H9 (cell line): ENCODE results near the gene ALG11. TPM values are rescaled to one million over a fixed set of nuclear protein-coding genes. Genes with fewer than 3 reads are reported as not detected.

Source experiments
- DNase-seq: peaks from one replicate; pipeline ENCODE4 v3.0.0-alpha.2; 2017
- H2AFZ ChIP-seq: one replicate; pipeline ENCODE4 v1.6.1; 2013; ENCODE audit warnings: mild to moderate bottlenecking, low read length, control low read depth, moderate library complexity
- H2AK5ac ChIP-seq: 2 replicates; pipeline ENCODE4 v1.6.1; 2013; ENCODE audit warnings: low read length, control low read depth, mixed read lengths; ENCODE audit not compliant: insufficient read length
- H2BK120ac ChIP-seq: one replicate; pipeline ENCODE4 v1.6.1; 2013; ENCODE audit warnings: low read depth, mild to moderate bottlenecking, low read length, control low read depth, inconsistent platforms; ENCODE audit not compliant: poor library complexity, severe bottlenecking
- H2BK12ac ChIP-seq: 2 replicates; pipeline ENCODE4 v1.6.1; 2013; ENCODE audit warnings: low read length, control low read depth, mixed read lengths, low read depth; ENCODE audit not compliant: insufficient read length
- H2BK15ac ChIP-seq: 2 replicates; pipeline ENCODE4 v1.6.1; 2013; ENCODE audit warnings: low read depth, low read length, control low read depth
- H2BK20ac ChIP-seq: one replicate; pipeline ENCODE4 v1.6.1; 2013; ENCODE audit warnings: low read depth, mild to moderate bottlenecking, low read length, control low read depth, inconsistent platforms; ENCODE audit not compliant: poor library complexity, severe bottlenecking
- H2BK5ac ChIP-seq: 2 replicates; pipeline ENCODE4 v1.6.1; 2013; ENCODE audit warnings: low read length, control low read depth, mixed read lengths; ENCODE audit not compliant: insufficient read length
- H3K14ac ChIP-seq: 2 replicates; pipeline ENCODE4 v1.6.1; 2013; ENCODE audit warnings: low read length, control low read depth; ENCODE audit not compliant: insufficient read depth
- H3K18ac ChIP-seq: 2 replicates; pipeline ENCODE4 v1.6.1; 2013; ENCODE audit warnings: low read depth, mild to moderate bottlenecking, mixed read lengths, low read length, control low read depth; ENCODE audit not compliant: insufficient read length
- H3K23ac ChIP-seq: 2 replicates; pipeline ENCODE4 v1.6.1; 2013; ENCODE audit warnings: low read length, control low read depth, mixed read lengths, low read depth; ENCODE audit not compliant: insufficient read length
- H3K23me2 ChIP-seq: 2 replicates; pipeline ENCODE4 v1.6.1; 2013; ENCODE audit warnings: low read depth, mild to moderate bottlenecking, mixed read lengths, low read length, control low read depth; ENCODE audit not compliant: insufficient read length, poor library complexity, severe bottlenecking
- H3K27ac ChIP-seq: 2 replicates; pipeline ENCODE4 v1.5.1; 2013; ENCODE audit warnings: low read length, control low read depth, mixed read lengths, low read depth; ENCODE audit not compliant: insufficient read length
- H3K27me3 ChIP-seq: 2 replicates; pipeline ENCODE4 v1.6.1; 2013; ENCODE audit warnings: low read length, control low read depth, inconsistent platforms; ENCODE audit not compliant: insufficient read depth
- H3K4ac ChIP-seq: 2 replicates; pipeline ENCODE4 v1.6.1; 2013; ENCODE audit warnings: low read depth, mild to moderate bottlenecking, control low read depth, inconsistent platforms, low read length, moderate library complexity
- H3K4me1 ChIP-seq: 2 replicates; pipeline ENCODE4 v1.6.1; 2013; ENCODE audit warnings: low read length, control low read depth, inconsistent platforms; ENCODE audit not compliant: insufficient read depth
- H3K4me2 ChIP-seq: 2 replicates; pipeline ENCODE4 v1.6.1; 2013; ENCODE audit warnings: low read length, control low read depth, mixed read lengths; ENCODE audit not compliant: insufficient read length, insufficient read depth
- H3K56ac ChIP-seq: 2 replicates; pipeline ENCODE4 v1.6.1; 2013; ENCODE audit warnings: low read depth, mild to moderate bottlenecking, mixed read lengths, low read length, control low read depth; ENCODE audit not compliant: insufficient read length
- H3K79me1 ChIP-seq: 2 replicates; pipeline ENCODE4 v1.6.1; 2013; ENCODE audit warnings: low read depth, mild to moderate bottlenecking, moderate library complexity, low read length, control low read depth, inconsistent platforms; ENCODE audit not compliant: insufficient read depth, poor library complexity, severe bottlenecking
- H3K79me2 ChIP-seq: 2 replicates; pipeline ENCODE4 v1.6.1; 2013; ENCODE audit warnings: low read length, control low read depth, inconsistent platforms; ENCODE audit not compliant: insufficient read depth
- H3K9ac ChIP-seq: 2 replicates; pipeline ENCODE4 v1.6.1; 2013; ENCODE audit warnings: low read length, control low read depth, mixed read lengths; ENCODE audit not compliant: insufficient read length; ENCODE audit errors: extremely low read depth
- H3K9me3 ChIP-seq: one replicate; pipeline ENCODE4 v1.6.1; 2013; ENCODE audit warnings: low read depth, low read length, inconsistent platforms; ENCODE audit not compliant: control insufficient read depth
- H3T11ph ChIP-seq: one replicate; pipeline ENCODE4 v1.6.1; 2013; ENCODE audit warnings: mild to moderate bottlenecking, low read length, control low read depth, inconsistent platforms
- H4K20me1 ChIP-seq: one replicate; pipeline ENCODE4 v1.6.1; 2013; ENCODE audit not compliant: control insufficient read depth, insufficient read length, insufficient read depth
- H4K5ac ChIP-seq: 2 replicates; pipeline ENCODE4 v1.6.1; 2013; ENCODE audit warnings: low read depth, mild to moderate bottlenecking, mixed read lengths, low read length, control low read depth; ENCODE audit not compliant: insufficient read length
- H4K8ac ChIP-seq: replicated peaks from 2 replicates; pipeline ENCODE4 v1.6.1; 2013; ENCODE audit warnings: low read length, control low read depth, mixed read lengths, low read depth; ENCODE audit not compliant: insufficient read length
- H4K91ac ChIP-seq: 2 replicates; pipeline ENCODE4 v1.6.1; 2013; ENCODE audit warnings: low read depth, mild to moderate bottlenecking, moderate library complexity, mixed read lengths, low read length, control low read depth; ENCODE audit not compliant: insufficient read length
- H3K27ac Mint-ChIP-seq, 3 experiments: 2 replicates in 2 of 3; 3 replicates in 1 of 3; pipeline ENCODE4 v1.8.0; 2020 to 2021; ENCODE audit warnings: mixed read lengths in 3 of 3, mild to moderate bottlenecking in 1 of 3, moderate library complexity in 1 of 3
- H3K27me3 Mint-ChIP-seq: 2 replicates; pipeline ENCODE4 v1.8.0; 2021; ENCODE audit warnings: low read depth, mild to moderate bottlenecking, moderate library complexity, mixed read lengths
- H3K36me3 Mint-ChIP-seq, 3 experiments: 2 replicates in 2 of 3; 3 replicates in 1 of 3; pipeline ENCODE4 v1.8.0; 2020 to 2021; ENCODE audit warnings: low read depth in 3 of 3, mixed read lengths in 3 of 3; ENCODE audit not compliant: insufficient read depth in 1 of 3
- H3K4me1 Mint-ChIP-seq, 2 experiments: 2 replicates each; pipeline ENCODE4 v1.8.0; 2020; ENCODE audit warnings: mixed read lengths in 2 of 2
- H3K4me3 Mint-ChIP-seq, 2 experiments: 2 replicates in 1 of 2; 3 replicates in 1 of 2; pipeline ENCODE4 v1.8.0; 2020 to 2021; ENCODE audit warnings: mild to moderate bottlenecking in 2 of 2, mixed read lengths in 2 of 2, moderate library complexity in 1 of 2
- H3K9me3 Mint-ChIP-seq, 2 experiments: 2 replicates in 1 of 2; 3 replicates in 1 of 2; pipeline ENCODE4 v1.8.0; 2020; ENCODE audit warnings: mild to moderate bottlenecking in 2 of 2, mixed read lengths in 2 of 2, moderate library complexity in 1 of 2
- CTCF ChIP-seq: fragments of 200-600 bp; sonication (generic); conservative IDR thresholded peaks from 3 replicates; pipeline ENCODE4 v1.8.0; 2021; ENCODE audit warnings: antibody characterized with exemption, mild to moderate bottlenecking
- WGBS: extraction: QIAGEN DNeasy Blood & Tissue Kit; methylation state at CpG from one replicate; pipeline ENCODE4 v1.1.7; 2013; ENCODE audit warnings: missing lambda C conversion rate, low lambda C conversion rate, mixed read lengths; ENCODE audit not compliant: insufficient read length; ENCODE audit errors: extremely low coverage; 5-methylcytosine and 5-hydroxymethylcytosine counted together
- total RNA-seq: library from RNA; stranded (reverse); gene quantifications from 2 replicates; pipeline ENCODE4 v1.2.1, GENCODE V29; 2021

ALG11 gene
- total RNA-seq, 1 experiment from 2014 or later = 46.6 TPM

GRCh38 chr13:52004511-52005170 lies 7.6 kb upstream of the ALG11 start:
- Histone ChIP-seq H4K91ac (no peak overlapping the region), H2BK15ac (no peak overlapping the region), H3K9ac (no peak overlapping the region), H2BK120ac (no peak overlapping the region), H3K79me2 (no peaks in the 10 kb centered on the region), H3K4me1 (no peaks in the 10 kb centered on the region), H2BK12ac (no peak overlapping the region), H3T11ph (no peak overlapping the region), H3K4me2 (no peak overlapping the region), H2AFZ (no peak overlapping the region), H3K79me1 (no peaks in the 10 kb centered on the region), H3K4ac (no peak overlapping the region), H3K14ac (no peak overlapping the region), H3K27ac (no peak overlapping the region), H2BK5ac (no peak overlapping the region), H4K8ac (no peak overlapping the region), H3K9me3 (no peaks in the 10 kb centered on the region), H3K56ac (no peak overlapping the region), H3K18ac (no peak overlapping the region), H3K23ac (no peak overlapping the region), H4K5ac (no peak overlapping the region), H2BK20ac (no peak overlapping the region), H4K20me1 (no peaks in the 10 kb centered on the region), H2AK5ac (no peak overlapping the region), H3K27me3 (no peaks in the 10 kb centered on the region), H3K23me2 (no peaks in the 10 kb centered on the region)
- no peak for TF ChIP-seq CTCF
- WGBS = no CpG with 5 or more reads among the region's 7 CpGs
- Mint-ChIP-seq H3K36me3 (peaks cover 8% of the 10 kb centered on the region in 3 experiments; a peak in 5 of 7 replicates), H3K4me3 (no peak overlapping the region), H3K9me3 (peaks cover 2 to 3% of the 10 kb centered on the region in 2 experiments; a peak in 2 of 5 replicates), H3K27me3 (peaks cover 9% of the 10 kb centered on the region), H3K27ac (no peak overlapping the region), H3K4me1 (peaks cover 16 to 28% of the 10 kb centered on the region in 2 experiments)
- no peak for DNase-seq
